Activated T-helper 2 cell treated with anti-CD3 and anti-CD28 coated beads, Interferon-gamma antibody, Interleukin-2, Interleukin-4, amounts not matched to agents 10 μg/mL and 5 μg/mL and 100 μg/mL, durations not matched to agents 14 hours and 24 hours and 36 hours (primary cell): ENCODE data around the gene MGAT5B. TPM values are rescaled to one million over a fixed set of nuclear protein-coding genes. Genes with fewer than 3 reads are reported as not detected.

ENCODE experiments used
- DNase-seq: peaks from one replicate; pipeline ENCODE4 v3.0.0; 2021; ENCODE audit warnings: low spot score
- H3K27ac Mint-ChIP-seq: one replicate; pipeline ENCODE4 v1.8.0; 2021; ENCODE audit warnings: mixed read lengths
- H3K27me3 Mint-ChIP-seq: one replicate; pipeline ENCODE4 v1.8.0; 2021; ENCODE audit warnings: low read depth, mixed read lengths
- H3K36me3 Mint-ChIP-seq: one replicate; pipeline ENCODE4 v1.8.0; 2021; ENCODE audit warnings: low read depth, mixed read lengths
- H3K4me1 Mint-ChIP-seq: one replicate; pipeline ENCODE4 v1.8.0; 2021; ENCODE audit warnings: low read depth, mixed read lengths
- H3K4me3 Mint-ChIP-seq: one replicate; pipeline ENCODE4 v1.8.0; 2021; ENCODE audit warnings: low read depth, mild to moderate bottlenecking, moderate library complexity, mixed read lengths
- H3K9me3 Mint-ChIP-seq: one replicate; pipeline ENCODE4 v1.8.0; 2021; ENCODE audit warnings: mixed read lengths
- intact Hi-C: fragments of 100-400 bp; cut with micrococcal nuclease; formaldehyde crosslinking; loops from one replicate; pipeline ENCODE4 v1.15.1; 2023
- total RNA-seq: library from RNA; stranded (reverse); gene quantifications from 2 replicates; pipeline ENCODE4 v1.2.3, GENCODE V29; 2022

Gene MGAT5B
- total RNA-seq, 1 donor from 2014 or later, result 0.55 TPM

DNA sequence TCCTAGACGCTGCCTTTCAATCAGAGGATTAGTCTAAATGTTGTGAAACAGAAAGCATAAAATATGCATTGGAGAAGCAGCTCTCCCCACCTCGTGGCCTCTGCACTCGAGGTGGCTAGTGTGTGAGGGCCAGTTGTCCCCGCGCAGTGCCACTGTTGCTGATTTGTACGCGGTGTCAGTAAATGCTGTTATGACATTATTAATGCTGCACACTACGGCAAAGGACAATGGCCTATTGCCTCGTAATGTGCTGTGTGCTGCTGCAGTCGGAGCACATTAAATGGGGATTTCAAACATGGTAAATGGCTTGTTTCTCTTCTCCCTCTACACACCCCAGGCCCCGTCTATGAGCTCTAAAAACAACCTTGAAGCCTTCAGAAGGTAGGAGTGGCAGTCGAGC is 5.7 kb upstream of the MGAT5B start:
- H3K27me3 Mint-ChIP-seq, result peaks cover 14% of the 10 kb centered on the region
- H3K27ac Mint-ChIP-seq, result no peak overlapping the region
- no peak overlapping the region for H3K4me3 Mint-ChIP-seq
- no peak for DNase-seq
- intact Hi-C loops, result loop anchor here (10.0 kb wide), 1 partner anchor 382 kb away; no protein-coding TSS in a partner anchor
- peaks cover 1% of the 10 kb centered on the region for H3K4me1 Mint-ChIP-seq
- no peaks in the 10 kb centered on the region for H3K9me3 Mint-ChIP-seq
- H3K36me3 Mint-ChIP-seq, result no peaks in the 10 kb centered on the region

DNA sequence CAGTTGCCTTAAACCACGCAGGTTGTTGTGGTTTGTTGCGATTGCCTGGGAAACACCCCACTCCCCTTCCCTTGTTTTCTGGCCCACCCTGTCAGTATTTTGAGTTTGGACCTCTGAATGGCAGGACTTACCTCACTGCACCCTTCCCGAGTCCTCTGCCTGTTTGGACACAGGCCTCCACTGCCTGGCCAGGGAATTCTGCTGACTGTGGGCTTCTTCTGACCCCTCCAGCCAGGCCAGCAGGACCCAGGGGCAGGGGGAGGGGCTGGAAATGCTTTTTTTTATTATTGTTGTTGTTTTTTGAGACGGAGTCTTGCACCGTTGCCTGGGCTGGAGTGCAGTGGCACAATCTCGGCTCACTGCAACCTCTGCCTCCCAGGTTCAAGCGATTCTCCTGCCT is 4.2 kb upstream of the MGAT5B start:
- no peak overlapping the region for H3K4me3 Mint-ChIP-seq

DNA sequence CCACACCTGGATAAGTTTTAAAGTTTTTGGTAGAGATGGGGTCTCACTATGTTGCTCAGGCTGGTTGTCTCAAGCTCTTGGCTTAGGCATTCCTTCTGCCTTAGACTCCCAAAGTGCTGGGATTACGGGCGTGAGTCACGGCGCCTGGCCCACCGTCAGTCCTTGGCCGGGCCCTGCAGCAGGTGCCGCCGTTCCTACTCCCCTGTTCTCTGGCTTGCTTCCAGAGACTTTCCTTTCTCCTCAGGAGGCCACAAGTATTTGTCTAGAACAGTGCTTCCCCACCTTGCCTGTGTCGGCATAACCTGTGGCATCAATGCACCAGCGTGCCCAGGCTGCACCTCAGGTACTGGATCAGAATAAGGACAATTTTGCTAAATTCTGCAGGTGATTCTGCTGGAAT is 3.0 kb upstream of the MGAT5B start:
- intact Hi-C loops, result loop anchor here (10.0 kb wide), 1 partner anchor 380 kb away; no protein-coding TSS in a partner anchor
- DNase-seq, result no peak
- H3K36me3 Mint-ChIP-seq, result no peaks in the 10 kb centered on the region
- peaks cover 5% of the 10 kb centered on the region for H3K4me1 Mint-ChIP-seq
- no peak overlapping the region for H3K4me3 Mint-ChIP-seq
- peaks cover 18% of the 10 kb centered on the region for H3K27me3 Mint-ChIP-seq
- no peaks in the 10 kb centered on the region for H3K9me3 Mint-ChIP-seq
- H3K27ac Mint-ChIP-seq, result no peak overlapping the region

More for the DNA sequence above, 4.2 kb upstream of the MGAT5B start:
- Mint-ChIP-seq H3K27me3 (peaks cover 20% of the 10 kb centered on the region), H3K9me3 (no peaks in the 10 kb centered on the region), H3K36me3 (no peaks in the 10 kb centered on the region), H3K27ac (no peak overlapping the region), H3K4me1 (peaks cover 5% of the 10 kb centered on the region)
- intact Hi-C loops, result loop anchor here (10.0 kb wide), 1 partner anchor 381 kb away; no protein-coding TSS in a partner anchor
- no peak for DNase-seq

DNA sequence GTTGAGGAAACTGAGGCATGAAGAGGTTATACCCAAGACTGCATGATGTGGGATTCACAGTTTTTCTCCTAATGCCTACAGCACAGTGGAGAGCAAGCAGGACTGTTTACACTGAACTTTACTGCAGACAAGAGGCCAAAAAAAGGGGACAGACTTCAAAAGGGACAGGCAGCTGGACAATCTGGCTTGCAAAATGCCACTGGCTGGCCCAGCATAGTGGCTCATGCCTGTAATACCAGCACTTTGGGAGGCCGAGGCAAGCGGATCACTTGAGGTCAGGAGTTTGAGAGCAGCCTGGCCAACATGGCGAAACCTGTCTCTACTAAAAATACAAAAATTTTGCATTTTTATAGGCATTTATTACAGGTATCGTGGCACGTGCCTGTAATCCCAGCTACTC is 2.0 kb upstream of the MGAT5B start:
- DNase-seq, result no peak
- intact Hi-C loops, result loop anchor here (10.0 kb wide), 1 partner anchor 379 kb away; no protein-coding TSS in a partner anchor
- no peaks in the 10 kb centered on the region for H3K36me3 Mint-ChIP-seq
- no peak overlapping the region for H3K27ac Mint-ChIP-seq
- no peaks in the 10 kb centered on the region for H3K9me3 Mint-ChIP-seq
- H3K4me3 Mint-ChIP-seq, result no peak overlapping the region
- H3K27me3 Mint-ChIP-seq, result peaks cover 26% of the 10 kb centered on the region
- H3K4me1 Mint-ChIP-seq, result peaks cover 5% of the 10 kb centered on the region

DNA sequence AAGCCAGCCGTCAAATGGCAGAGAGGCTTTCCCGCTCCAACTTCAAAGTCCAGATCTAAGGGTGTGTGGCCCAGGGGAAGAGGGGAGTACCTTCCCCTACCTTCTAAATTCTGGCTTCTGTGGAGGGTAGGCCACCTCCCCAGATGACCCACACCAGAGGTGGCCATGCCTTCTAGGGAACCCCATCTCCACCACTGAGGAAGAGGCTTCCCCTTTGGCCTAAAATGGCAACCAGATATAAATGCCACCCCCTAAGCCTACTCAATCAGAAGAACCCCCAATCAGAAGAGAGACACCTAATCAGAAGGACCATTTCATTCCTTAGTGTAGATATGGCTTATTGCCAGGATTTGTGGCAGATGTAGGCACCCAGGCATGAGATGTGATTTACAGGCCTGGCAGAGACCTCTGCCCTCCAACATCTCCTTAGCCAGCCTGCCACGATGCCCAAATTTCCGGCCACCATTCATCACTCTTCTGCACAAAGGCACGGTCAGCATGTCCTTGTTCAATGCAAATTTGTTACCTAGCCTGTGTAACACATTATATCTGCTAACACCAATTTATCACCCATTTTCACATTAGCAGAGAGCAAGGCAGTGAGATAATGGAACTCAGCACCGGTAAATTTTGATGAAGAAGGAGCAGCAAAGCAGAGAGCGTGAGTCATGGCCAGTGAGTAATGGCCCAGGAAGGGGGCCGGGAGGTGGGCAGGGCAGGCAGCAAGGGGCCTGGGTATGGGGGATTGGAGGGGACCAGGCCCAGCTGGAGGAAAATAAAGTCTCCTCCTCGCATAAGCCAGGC is 1.2 kb upstream of the MGAT5B start:
- H3K27me3 Mint-ChIP-seq, result peaks cover 29% of the 10 kb centered on the region
- H3K36me3 Mint-ChIP-seq, result no peaks in the 10 kb centered on the region
- peak overlapping the region; percentile 37 for H3K4me3 Mint-ChIP-seq
- no peak overlapping the region for H3K27ac Mint-ChIP-seq
- intact Hi-C loops, result loop anchor here (10.0 kb wide), 1 partner anchor 378 kb away; no protein-coding TSS in a partner anchor
- no peaks in the 10 kb centered on the region for H3K9me3 Mint-ChIP-seq
- peaks cover 5% of the 10 kb centered on the region for H3K4me1 Mint-ChIP-seq
- DNase-seq, result no peak

DNA sequence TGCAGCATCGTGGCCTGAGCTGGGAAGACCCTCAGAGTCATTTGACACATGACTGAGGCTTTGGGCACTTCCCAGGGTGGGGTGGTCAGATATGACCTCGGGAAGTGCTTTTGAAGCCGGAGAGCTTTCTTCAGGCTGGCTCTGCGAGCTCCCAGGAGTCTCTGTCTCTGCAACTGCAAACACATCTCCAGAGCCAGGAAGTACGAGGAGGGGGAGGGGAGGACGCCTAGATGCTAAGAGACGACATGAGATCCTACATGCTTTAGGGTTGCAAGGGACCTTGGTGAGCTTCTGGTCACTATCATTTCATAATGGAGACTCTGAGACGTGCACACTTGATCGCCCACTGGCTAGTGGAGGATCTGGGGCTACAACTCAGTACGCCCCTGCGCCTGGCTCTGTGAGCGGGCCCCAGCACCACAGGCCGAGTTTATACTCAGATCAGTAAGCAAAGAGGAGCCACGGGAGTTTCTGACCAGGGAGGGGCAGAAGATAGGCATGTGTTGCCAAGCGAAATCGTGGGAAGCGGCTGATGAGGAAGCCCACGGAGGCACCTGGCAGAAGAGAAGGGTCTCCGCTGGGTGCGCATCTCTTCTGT is 527 bp upstream of the MGAT5B start:
- Mint-ChIP-seq H3K27ac (no peak overlapping the region), H3K9me3 (no peaks in the 10 kb centered on the region), H3K36me3 (no peaks in the 10 kb centered on the region), H3K4me3 (peak overlapping the region; percentile 77), H3K4me1 (peaks cover 5% of the 10 kb centered on the region), H3K27me3 (peaks cover 33% of the 10 kb centered on the region)
- intact Hi-C loops, result loop anchor here (2.0 to 10.0 kb wide), 3 partner anchors 189 to 377 kb away; no protein-coding TSS in a partner anchor
- DNase-seq, result no peak

DNA sequence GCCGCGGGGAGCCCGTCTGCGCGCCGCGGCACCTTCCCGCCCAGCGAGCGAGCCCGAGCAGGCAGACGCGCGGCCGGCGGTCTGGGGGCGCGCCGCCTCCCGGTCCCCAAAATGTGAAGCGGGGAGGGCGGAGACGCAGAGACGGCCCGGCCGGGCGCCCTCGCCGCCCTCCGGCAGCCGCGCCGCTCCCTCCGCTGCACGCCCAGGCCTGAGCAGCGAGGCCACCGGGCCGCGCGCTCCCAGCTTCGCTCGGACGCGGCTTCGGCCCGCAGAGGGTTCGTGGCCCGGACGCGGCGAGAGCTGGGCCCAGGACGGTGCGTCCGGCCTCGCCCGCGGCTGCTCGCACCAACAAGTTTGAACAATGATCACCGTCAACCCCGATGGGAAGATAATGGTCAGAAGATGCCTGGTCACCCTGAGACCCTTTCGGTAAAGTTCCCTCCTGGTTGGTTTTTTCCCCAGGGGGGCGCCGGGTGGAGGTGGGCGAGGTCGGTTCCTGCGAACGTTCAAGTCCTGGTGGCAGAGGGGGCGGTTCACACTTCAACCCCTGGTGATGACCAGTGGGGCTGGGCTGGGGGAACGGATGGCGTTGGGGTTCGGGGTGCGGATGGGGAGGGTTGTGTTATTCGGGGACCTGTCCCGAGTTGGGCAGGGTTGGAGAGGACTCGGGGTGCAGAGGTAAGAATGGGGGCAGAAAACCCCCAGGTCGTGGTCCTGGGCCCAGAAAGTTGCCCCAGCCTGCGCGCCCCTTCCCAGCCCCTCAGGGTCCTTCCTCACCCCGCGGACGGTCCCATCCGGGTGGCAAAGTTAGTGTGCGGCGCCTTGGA is 678 bp downstream of the MGAT5B start:
- H3K27me3 Mint-ChIP-seq, result peaks cover 35% of the 10 kb centered on the region
- H3K4me1 Mint-ChIP-seq, result peaks cover 5% of the 10 kb centered on the region
- intact Hi-C loops, result loop anchor here (2.0 to 10.0 kb wide), 3 partner anchors 188 to 376 kb away; no protein-coding TSS in a partner anchor
- no peak for DNase-seq
- peak overlapping the region; percentile 13 for H3K4me3 Mint-ChIP-seq
- peaks cover under 1% of the 10 kb centered on the region for H3K9me3 Mint-ChIP-seq
- H3K36me3 Mint-ChIP-seq, result no peaks in the 10 kb centered on the region
- no peak overlapping the region for H3K27ac Mint-ChIP-seq

DNA sequence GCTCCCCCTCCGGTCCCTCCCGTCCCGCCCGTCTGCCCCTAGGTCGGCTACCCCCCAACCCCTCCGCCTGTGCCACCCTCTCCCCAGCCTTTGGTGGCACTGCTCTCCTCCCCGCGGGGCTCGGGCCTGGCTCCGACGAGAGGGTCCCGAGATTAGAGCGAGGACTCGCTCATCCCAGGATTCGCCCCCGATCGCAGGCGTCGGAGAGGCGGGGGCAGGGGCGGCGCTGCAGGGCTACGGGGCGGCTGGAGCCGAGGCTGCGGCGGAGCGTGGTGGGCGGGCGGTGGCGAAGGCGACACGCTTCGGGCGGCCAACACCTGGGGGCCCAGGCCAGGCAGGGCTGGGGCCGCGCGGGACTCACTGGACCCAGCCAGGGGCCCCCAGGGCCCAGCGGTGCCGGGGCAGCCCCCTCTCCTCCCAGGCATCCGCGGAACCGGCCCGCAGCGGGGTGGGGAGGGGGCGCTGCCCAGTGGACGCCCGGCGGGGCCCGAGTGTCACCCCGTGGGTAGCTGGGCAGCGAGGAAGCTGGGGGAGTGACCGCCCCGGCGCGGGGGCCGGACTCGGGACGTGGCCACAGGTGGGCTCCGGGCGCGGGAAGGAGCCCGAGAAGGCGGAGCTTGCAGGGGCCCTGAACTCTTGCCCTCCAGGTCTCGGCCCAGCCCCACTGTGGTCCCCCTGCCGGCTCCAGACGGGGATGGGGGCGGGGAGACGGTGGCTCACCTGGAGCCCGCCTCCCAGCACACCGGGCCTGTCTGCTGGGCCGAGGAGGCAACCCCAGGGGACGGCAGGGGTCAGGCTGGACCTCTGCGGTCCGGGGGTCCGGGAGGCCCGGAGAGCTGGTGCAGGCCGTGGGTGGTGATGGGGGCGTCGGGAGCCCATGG is 1.5 kb downstream of the MGAT5B start:
- Mint-ChIP-seq H3K27me3 (peaks cover 35% of the 10 kb centered on the region), H3K9me3 (peaks cover 7% of the 10 kb centered on the region), H3K4me3 (no peak overlapping the region), H3K36me3 (no peaks in the 10 kb centered on the region), H3K4me1 (peaks cover 5% of the 10 kb centered on the region), H3K27ac (no peak overlapping the region)
- DNase-seq, result no peak
- intact Hi-C loops, result loop anchor here (2.0 to 10.0 kb wide), 3 partner anchors 187 to 375 kb away; no protein-coding TSS in a partner anchor

DNA sequence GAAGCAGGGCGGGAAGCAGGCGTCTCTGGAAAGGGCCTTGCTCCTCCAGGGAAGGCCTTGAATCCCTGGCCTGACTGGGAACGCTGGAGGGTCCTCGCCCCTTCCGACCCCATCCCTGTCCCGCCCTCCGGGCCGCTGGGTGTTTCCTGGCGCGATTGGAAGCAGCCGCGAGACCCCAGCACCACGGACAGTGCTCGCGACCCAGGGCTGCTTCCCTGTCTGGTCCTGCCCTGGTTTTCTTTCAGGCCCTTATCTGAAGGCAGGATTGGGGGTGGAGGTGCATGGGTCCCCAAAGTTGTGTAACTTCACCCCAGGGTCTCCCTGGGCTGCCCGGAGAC is 2.1 kb downstream of the MGAT5B start:
- DNase-seq, result no peak
- Mint-ChIP-seq H3K9me3 (peaks cover 13% of the 10 kb centered on the region), H3K4me3 (no peak overlapping the region)

DNA sequence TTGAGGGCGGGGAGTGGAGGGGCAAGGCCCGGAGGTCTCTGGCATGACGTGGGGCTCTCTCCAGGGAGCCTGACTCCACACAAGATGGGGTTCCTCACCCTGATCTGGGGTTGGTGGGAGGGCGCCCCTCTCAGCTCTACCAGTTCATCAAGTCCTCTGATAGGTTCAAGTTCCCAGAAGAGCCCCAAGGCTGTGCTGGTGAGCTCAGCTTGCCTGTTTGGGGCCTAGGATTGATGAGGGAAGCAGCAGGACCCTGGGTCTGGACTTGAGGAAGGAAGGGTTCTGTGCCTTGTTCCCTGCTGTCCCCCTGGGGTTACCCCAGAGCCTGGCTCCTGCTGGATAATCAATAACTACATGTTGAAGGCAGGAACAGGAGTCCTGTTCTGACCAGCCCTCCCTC is 3.5 kb downstream of the MGAT5B start:
- H3K4me1 Mint-ChIP-seq, result peaks cover 5% of the 10 kb centered on the region
- H3K36me3 Mint-ChIP-seq, result no peaks in the 10 kb centered on the region

More for the DNA sequence above, 2.1 kb downstream of the MGAT5B start:
- H3K27me3 Mint-ChIP-seq, result peaks cover 35% of the 10 kb centered on the region
- peaks cover 5% of the 10 kb centered on the region for H3K4me1 Mint-ChIP-seq
- H3K27ac Mint-ChIP-seq, result no peak overlapping the region
- no peaks in the 10 kb centered on the region for H3K36me3 Mint-ChIP-seq
- intact Hi-C loops, result no loop called here

DNA sequence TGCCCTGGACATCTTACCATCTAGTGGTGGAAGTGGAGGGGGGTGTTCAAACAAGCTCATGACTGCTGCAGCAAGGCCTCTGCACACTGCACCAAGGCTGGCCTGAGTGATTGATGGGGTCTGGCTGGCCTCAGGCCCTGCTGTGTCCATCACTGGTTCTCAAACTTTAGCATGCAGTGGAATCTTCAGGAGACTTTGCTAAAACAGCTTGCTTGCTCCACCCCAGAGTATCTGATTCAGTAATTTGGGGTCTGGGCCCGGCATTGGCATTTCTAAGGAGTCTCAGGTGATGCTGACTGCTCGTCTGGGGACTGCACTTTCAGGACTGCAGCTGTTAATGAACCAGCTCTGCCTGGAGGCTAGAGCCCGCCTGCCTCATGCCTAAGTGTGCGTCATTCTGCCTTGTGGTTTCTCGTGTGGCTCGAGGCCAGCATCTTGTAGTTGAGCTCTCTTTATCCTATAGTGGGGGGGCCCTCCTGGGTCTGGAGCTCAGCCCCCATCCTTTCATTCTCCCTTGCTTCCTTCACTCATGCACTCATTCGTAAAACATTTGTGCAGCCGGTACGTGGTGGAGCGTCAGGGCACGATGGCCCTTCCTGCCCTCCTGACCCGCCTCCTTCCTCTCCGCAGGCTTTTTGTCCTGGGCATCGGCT is 4.1 kb downstream of the MGAT5B start:
- Mint-ChIP-seq H3K36me3 (no peaks in the 10 kb centered on the region), H3K4me1 (peaks cover 4% of the 10 kb centered on the region), H3K27ac (no peak overlapping the region), H3K27me3 (peaks cover 26% of the 10 kb centered on the region), H3K9me3 (peaks cover 18% of the 10 kb centered on the region), H3K4me3 (no peak overlapping the region)
- intact Hi-C loops, result no loop called here
- no peak for DNase-seq

More for the DNA sequence above, 3.5 kb downstream of the MGAT5B start:
- no peak overlapping the region for H3K27ac Mint-ChIP-seq
- H3K4me3 Mint-ChIP-seq, result no peak overlapping the region
- H3K9me3 Mint-ChIP-seq, result peaks cover 18% of the 10 kb centered on the region
- H3K27me3 Mint-ChIP-seq, result peaks cover 33% of the 10 kb centered on the region
- no peak for DNase-seq
- intact Hi-C loops, result no loop called here
